Measurements from ENCODE around the gene FOXE3.

Gene FOXE3

GRCh38 chr1:47436304-47436978 is 20.4 kb downstream of the FOXE3 start:
- peak; percentile 77 for DNase-seq

GRCh38 chr1:47436979-47437446 is 20.9 kb downstream of the FOXE3 start:
- DNase-seq = no peak

GRCh38 chr1:47437447-47438164 is 21.5 kb downstream of the FOXE3 start, which contains the start of gene FOXD2:
Gene FOXD2 (plus strand): TSS chr1:47438044. CDS start chr1:47438136, 92 bp downstream.
- peak; percentile 88 for DNase-seq

GRCh38 chr1:47438165-47439016 is 22.3 kb downstream of the FOXE3 start:
- DNase-seq = no peak

GRCh38 chr1:47439017-47439818 is 23.1 kb downstream of the FOXE3 start:
- no peak for DNase-seq

GRCh38 chr1:47439819-47440598 is 23.9 kb downstream of the FOXE3 start:
- DNase-seq = no peak

- no peak for DNase-seq
Measured at GRCh38 chr1:47440599-47441081, 24.6 kb downstream of the FOXE3 start.

GRCh38 chr1:47441450-47442106 is 25.5 kb downstream of the FOXE3 start:
- no peak for DNase-seq

GRCh38 chr1:47442202-47442601 is 26.1 kb downstream of the FOXE3 start:
- DNase-seq = no peak

GRCh38 chr1:47442842-47443529 is 26.9 kb downstream of the FOXE3 start:
- DNase-seq = no peak

GRCh38 chr1:47443530-47444296 is 27.6 kb downstream of the FOXE3 start:
- no peak for DNase-seq

GRCh38 chr1:47444297-47444561 is 28.1 kb downstream of the FOXE3 start:
- no peak for DNase-seq

- no peak for DNase-seq
Measured at GRCh38 chr1:47444562-47445465, 28.7 kb downstream of the FOXE3 start.

GRCh38 chr1:47445823-47446550 is 29.9 kb downstream of the FOXE3 start:
- DNase-seq = no peak

- no peak for DNase-seq
Measured at GRCh38 chr1:47448462-47449222, 32.6 kb downstream of the FOXE3 start.

GRCh38 chr1:47449822-47450552 is 33.9 kb downstream of the FOXE3 start:
- no peak for DNase-seq
